Ovary (tissue), 9 donors: ENCODE results near the gene STAP1. TPM values are rescaled to one million over a fixed set of nuclear protein-coding genes. Genes with fewer than 3 reads are reported as not detected.
"Not testable (repeated sequence)": the region's sequence is repeated elsewhere in the genome, so short reads cannot be mapped to it uniquely, and the experiment has no call there.

Experiments
- DNase-seq, 5 donors: peaks; one replicate each; pipeline ENCODE4 v3.0.0-alpha.2; 2019 to 2020
- H3K27ac ChIP-seq, 2 donors: fragments of 200-600 bp; one replicate each; pipeline versions ENCODE4 v1.5.1 to v1.8.0; 2019 to 2022
- H3K27me3 ChIP-seq: fragments of 200-600 bp; one replicate; pipeline ENCODE4 v1.8.0; 2022
- H3K36me3 ChIP-seq: fragments of 200-600 bp; sonication (generic); one replicate; pipeline ENCODE4 v1.5.1; 2019
- H3K4me1 ChIP-seq: one replicate; pipeline ENCODE4 v1.8.1; 2013; ENCODE audit warnings: mild to moderate bottlenecking, moderate library complexity; ENCODE audit not compliant: insufficient read depth
- H3K4me3 ChIP-seq: fragments of 200-600 bp; sonication (generic); one replicate; pipeline ENCODE4 v1.5.1; 2017
- H3K9me3 ChIP-seq, 2 donors: fragments of 200-600 bp in 1 of 2; sonication (generic) in 1 of 2; one replicate each; pipeline versions ENCODE4 v1.5.1 to v1.8.1; 2013 to 2019; ENCODE audit warnings: mild to moderate bottlenecking in 1 of 2, moderate library complexity in 1 of 2
- CTCF ChIP-seq, 3 donors: fragments of 450-650 bp in 2 of 3; fragments of 200-600 bp in 1 of 3; IDR thresholded peaks; one replicate each; pipeline versions ENCODE4 v1.5.1 to v1.8.0; 2016 to 2022; ENCODE audit warnings: antibody characterized with exemption in 3 of 3, mild to moderate bottlenecking in 1 of 3
- EP300 ChIP-seq: sonication (generic); formaldehyde crosslinking; IDR thresholded peaks from one replicate; pipeline ENCODE4 v1.6.1; 2017; ENCODE audit warnings: antibody characterized with exemption
- POLR2A ChIP-seq: fragments of 450-650 bp; IDR thresholded peaks from one replicate; pipeline ENCODE4 v1.6.1; 2017; ENCODE audit warnings: antibody characterized with exemption, mild to moderate bottlenecking, moderate library complexity
- WGBS, 3 donors: extraction: QIAGEN DNeasy Blood & Tissue Kit in 1 of 3; methylation state at CpG; one replicate each; pipeline versions ENCODE4 v1.1.5 to v1.1.7; 2013 to 2017; 5-methylcytosine and 5-hydroxymethylcytosine counted together
- intact Hi-C, 4 donors: fragments of 100-400 bp; cut with DNase I; formaldehyde crosslinking; loops; one replicate each; pipeline versions ENCODE4 v1.11.0 to v1.15.1; 2022 to 2023
- polyA plus RNA-seq, 2 donors: library from polyadenylated mRNA; stranded (reverse); fragments of 200-250 nt in 1 of 2; fragments of 350-450 nt in 1 of 2; fragmentation: Illumina TruSeq in 1 of 2; extraction: RNeasy Lipid Tissue Mini Kit (QIAGEN cat#74804) in 1 of 2; gene quantifications; one replicate each; pipeline ENCODE4 v1.2.3, GENCODE V29; 2013 to 2014
- total RNA-seq, 7 donors: library from RNA; depleted of rRNA in 2 of 7; stranded (reverse); fragments of >200 nt in 2 of 7; fragmentation: NEBNext Ultra II Directional in 3 of 7; extraction: Animal tissue kit (Norgen Biotek cat#: 25700) in 3 of 7; gene quantifications; one replicate each; pipeline versions ENCODE4 v1.1.0 to v1.2.4, GENCODE V29; 2016 to 2023
- donor health status: DM: no; HTN: no; CAD: no; lungs with moderate emphysema.
- donor health status: DM: no; HTN: no; CAD: no.
- donor health status: Bipolar disorder and iron deficiency.
- donor health status: DM: yes; HTN: yes; CAD: no.
- donor health status: DM: no; HTN: no; CAD: no.
- donor health status: DM: yes; HTN: yes; CAD: no.

STAP1 gene
- total and polyA plus RNA-seq, 9 donors, result 0.12 to 0.40 TPM; not detected in 7

- intact Hi-C loops, result no loop called here
- no peak overlapping the region for H3K4me3 ChIP-seq
- no peaks in the 10 kb centered on the region for H3K27me3 ChIP-seq
- TF ChIP-seq POLR2A (no peak), EP300 (no peak), CTCF (IDR thresholded peaks at IDR 0.05) (no peak)
- no peaks in the 10 kb centered on the region for H3K4me1 ChIP-seq
- 59 to 77% (median 73%) methylated on average over 3 of the region's 3 CpGs for WGBS, 3 donors
- H3K9me3 ChIP-seq, result no peaks in the 10 kb centered on the region
- no peak for DNase-seq
- no peaks in the 10 kb centered on the region for H3K36me3 ChIP-seq
- no peak overlapping the region for H3K27ac ChIP-seq
Observed at GRCh38 chr4:67624939-67625338, 66.4 kb downstream of the STAP1 start.

- no peaks in the 10 kb centered on the region for H3K4me1 ChIP-seq
- intact Hi-C loops, result no loop called here
- no peaks in the 10 kb centered on the region for H3K36me3 ChIP-seq
- no peak overlapping the region for H3K27ac ChIP-seq
- TF ChIP-seq CTCF (IDR thresholded peaks at IDR 0.05) (no peak), POLR2A (no peak), EP300 (no peak)
- no peak for DNase-seq
- WGBS, 3 donors, result 83 to 86% (median 85%) methylated on average over 3 of the region's 3 CpGs
- H3K9me3 ChIP-seq, result no peaks in the 10 kb centered on the region
- H3K4me3 ChIP-seq, result no peak overlapping the region
- H3K27me3 ChIP-seq, result no peaks in the 10 kb centered on the region
Observed at GRCh38 chr4:67632492-67632891, 74.0 kb downstream of the STAP1 start.

GRCh38 chr4:67634741-67635140 is 76.2 kb downstream of the STAP1 start:
- TF ChIP-seq EP300 (no peak), CTCF (IDR thresholded peaks at IDR 0.05) (no peak), POLR2A (no peak)
- no peaks in the 10 kb centered on the region for H3K27me3 ChIP-seq
- no peak overlapping the region for H3K4me3 ChIP-seq
- no peaks in the 10 kb centered on the region for H3K36me3 ChIP-seq
- 90 to 93% (median 91%) methylated on average over 2 of the region's 2 CpGs for WGBS, 3 donors
- intact Hi-C loops, result no loop called here
- DNase-seq, result no peak
- H3K4me1 ChIP-seq, result no peaks in the 10 kb centered on the region
- no peaks in the 10 kb centered on the region for H3K9me3 ChIP-seq
- no peak overlapping the region for H3K27ac ChIP-seq

- Histone ChIP-seq H3K4me3 (no peak overlapping the region), H3K36me3 (no peaks in the 10 kb centered on the region), H3K9me3 (no peaks in the 10 kb centered on the region), H3K4me1 (no peaks in the 10 kb centered on the region), H3K27ac (no peak overlapping the region), H3K27me3 (no peaks in the 10 kb centered on the region)
- no peak for TF ChIP-seq POLR2A
- TF ChIP-seq EP300, result no peak
- TF ChIP-seq CTCF (IDR thresholded peaks at IDR 0.05), result no peak
- no peak for DNase-seq
- WGBS, 3 donors, result 93 to 94% (median 94%) methylated on average over 2 of the region's 2 CpGs
- intact Hi-C loops, result no loop called here
Observed at GRCh38 chr4:67635331-67635730, 76.8 kb downstream of the STAP1 start.

- WGBS, 3 donors, result 93 to 99% (median 95%) methylated on average over 16 to 30 of the region's 30 CpGs
- intact Hi-C loops, DNase-seq, H3K27ac ChIP-seq, H3K9me3 ChIP-seq, H3K36me3 ChIP-seq, H3K4me3 ChIP-seq, H3K4me1 ChIP-seq, H3K27me3 ChIP-seq: not testable (repeated sequence)
Observed at GRCh38 chr4:67636978-67637377, 78.5 kb downstream of the STAP1 start.
